MM.1S (cell line): ENCODE measurements around the gene FGF19.

Experiments used
- CTCF ChIP-seq: fragments of 300-600 bp; sonication (generic); IDR thresholded peaks from 2 replicates; pipeline ENCODE4 v1.5.1; 2016; ENCODE audit warnings: antibody characterized with exemption, low read length, mixed read lengths
- EZH2phosphoT487 ChIP-seq: fragments of 300-600 bp; sonication (generic); IDR thresholded peaks from 2 replicates; pipeline ENCODE4 v1.6.1; 2018; ENCODE audit warnings: antibody characterized with exemption, low read length

GRCh38 chr11:69745201-69745600 lies 41.4 kb upstream of the FGF19 start:
- no peak for TF ChIP-seq CTCF
- TF ChIP-seq EZH2phosphoT487 = no peak
